ENCODE measurements around the gene RASGEF1C.

RASGEF1C gene

DNA sequence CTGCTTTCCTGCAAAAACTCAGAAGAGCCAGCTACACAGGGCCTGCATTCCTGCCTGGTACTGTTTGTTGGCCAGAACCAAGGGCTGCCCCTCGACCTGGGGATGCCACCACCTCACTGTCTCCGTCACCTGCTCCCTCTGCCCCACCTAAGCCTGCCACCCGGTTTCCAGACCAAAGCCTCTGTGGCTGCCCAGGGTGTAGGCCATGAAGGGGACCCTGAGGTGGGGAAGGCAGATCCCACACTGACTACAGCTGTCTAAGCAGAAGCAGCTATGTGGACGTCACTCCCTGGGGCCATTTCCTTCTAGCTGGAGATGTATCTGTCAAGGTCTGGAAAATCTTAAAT lies 35.8 kb downstream of the RASGEF1C start:
- H3K4me2 ChIP-seq (ENCODE audit: low read depth, low read length, poor library complexity, severe bottlenecking), result no peak overlapping the region
- H3K36me3 ChIP-seq (ENCODE audit: insufficient read depth, low read length), result no peaks in the 10 kb centered on the region
- no peaks in the 10 kb centered on the region for H3K9me2 ChIP-seq (replicated peaks; ENCODE audit: low read depth, low read length)
- H3K27me3 ChIP-seq (ENCODE audit: insufficient read depth, low read length, poor library complexity, severe bottlenecking), result no peaks in the 10 kb centered on the region
- no peak overlapping the region for H3K9ac ChIP-seq (ENCODE audit: low read depth, low read length, poor library complexity, severe bottlenecking)
- no peaks in the 10 kb centered on the region for H3F3A ChIP-seq (ENCODE audit: low read depth)
- H3K9me3 ChIP-seq (ENCODE audit: insufficient read depth, low read depth, low read length), result no peaks in the 10 kb centered on the region
- H4K20me1 ChIP-seq (ENCODE audit: insufficient read depth, low read length, poor library complexity, severe bottlenecking), result no peaks in the 10 kb centered on the region
- H3K4me3 ChIP-seq (ENCODE audit: low read length, poor library complexity, severe bottlenecking), result no peak overlapping the region
- H3K4me1 ChIP-seq (ENCODE audit: insufficient read depth, low read length, poor library complexity, severe bottlenecking), result no peaks in the 10 kb centered on the region
- no peak overlapping the region for H2AFZ ChIP-seq (ENCODE audit: low read length)
- TF ChIP-seq EZH2phosphoT487 (IDR thresholded peaks at IDR 0.05; ENCODE audit: borderline replicate concordance), result no peak
- TF ChIP-seq, protein P1, sequence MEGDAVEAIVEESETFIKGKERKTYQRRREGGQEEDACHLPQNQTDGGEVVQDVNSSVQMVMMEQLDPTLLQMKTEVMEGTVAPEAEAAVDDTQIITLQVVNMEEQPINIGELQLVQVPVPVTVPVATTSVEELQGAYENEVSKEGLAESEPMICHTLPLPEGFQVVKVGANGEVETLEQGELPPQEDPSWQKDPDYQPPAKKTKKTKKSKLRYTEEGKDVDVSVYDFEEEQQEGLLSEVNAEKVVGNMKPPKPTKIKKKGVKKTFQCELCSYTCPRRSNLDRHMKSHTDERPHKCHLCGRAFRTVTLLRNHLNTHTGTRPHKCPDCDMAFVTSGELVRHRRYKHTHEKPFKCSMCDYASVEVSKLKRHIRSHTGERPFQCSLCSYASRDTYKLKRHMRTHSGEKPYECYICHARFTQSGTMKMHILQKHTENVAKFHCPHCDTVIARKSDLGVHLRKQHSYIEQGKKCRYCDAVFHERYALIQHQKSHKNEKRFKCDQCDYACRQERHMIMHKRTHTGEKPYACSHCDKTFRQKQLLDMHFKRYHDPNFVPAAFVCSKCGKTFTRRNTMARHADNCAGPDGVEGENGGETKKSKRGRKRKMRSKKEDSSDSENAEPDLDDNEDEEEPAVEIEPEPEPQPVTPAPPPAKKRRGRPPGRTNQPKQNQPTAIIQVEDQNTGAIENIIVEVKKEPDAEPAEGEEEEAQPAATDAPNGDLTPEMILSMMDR (conservative IDR thresholded peaks at IDR 0.05; ENCODE audit: low read length), result no peak
- no peaks in the 10 kb centered on the region for H3K79me2 ChIP-seq (ENCODE audit: insufficient read depth, low read length)

DNA sequence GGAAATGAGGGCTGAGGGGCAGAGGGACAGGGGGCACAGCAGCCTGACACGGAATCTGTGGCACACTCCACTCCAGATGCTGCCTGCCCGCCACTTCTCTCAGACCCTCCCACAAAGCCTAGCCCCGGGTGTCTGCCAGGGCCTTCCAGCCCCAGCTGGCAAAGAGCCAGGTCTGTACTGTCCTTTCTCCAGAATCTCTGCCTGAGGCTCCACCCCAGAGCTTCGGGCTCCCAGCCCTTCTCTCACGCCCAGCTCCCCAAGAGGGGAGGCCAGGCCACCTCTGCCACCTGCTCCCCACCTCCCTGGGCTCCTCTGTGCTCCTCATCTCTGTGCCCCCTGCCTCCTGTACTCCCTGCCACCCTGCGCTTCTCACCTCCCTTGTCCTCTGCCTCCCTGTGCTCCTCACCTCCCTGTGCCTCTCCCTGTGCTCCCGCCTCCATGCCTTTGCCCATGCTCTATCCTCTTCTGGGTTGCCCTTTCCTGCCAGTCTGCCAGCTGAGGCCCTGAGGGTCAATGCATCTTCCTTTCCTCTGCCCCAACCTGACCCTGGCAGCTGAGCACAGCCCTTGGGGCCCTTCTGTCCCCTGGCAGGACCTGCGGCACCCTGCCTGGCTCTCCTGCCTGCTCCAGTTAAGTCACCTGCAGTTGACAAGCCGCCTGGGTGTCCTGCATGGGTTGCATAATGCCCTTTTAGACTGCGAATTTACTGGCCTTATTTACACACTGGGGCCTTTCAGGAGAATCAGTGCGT lies 36.4 kb downstream of the RASGEF1C start:
- Histone ChIP-seq H2AFZ (ENCODE audit: low read length) (no peak overlapping the region), H3K9me2 (replicated peaks; ENCODE audit: low read depth, low read length) (no peaks in the 10 kb centered on the region), H3K4me2 (ENCODE audit: low read depth, low read length, poor library complexity, severe bottlenecking) (no peak overlapping the region), H3K9me3 (ENCODE audit: insufficient read depth, low read depth, low read length) (no peaks in the 10 kb centered on the region), H3K79me2 (ENCODE audit: insufficient read depth, low read length) (no peaks in the 10 kb centered on the region), H3K27me3 (ENCODE audit: insufficient read depth, low read length, poor library complexity, severe bottlenecking) (no peaks in the 10 kb centered on the region), H4K20me1 (ENCODE audit: insufficient read depth, low read length, poor library complexity, severe bottlenecking) (no peaks in the 10 kb centered on the region), H3K9ac (ENCODE audit: low read depth, low read length, poor library complexity, severe bottlenecking) (no peak overlapping the region), H3K4me3 (ENCODE audit: low read length, poor library complexity, severe bottlenecking) (no peak overlapping the region), H3K36me3 (ENCODE audit: insufficient read depth, low read length) (no peaks in the 10 kb centered on the region), H3F3A (ENCODE audit: low read depth) (no peaks in the 10 kb centered on the region), H3K4me1 (ENCODE audit: insufficient read depth, low read length, poor library complexity, severe bottlenecking) (no peaks in the 10 kb centered on the region)
- TF ChIP-seq EZH2phosphoT487 (IDR thresholded peaks at IDR 0.05; ENCODE audit: borderline replicate concordance), result no peak
- TF ChIP-seq, protein P1 (conservative IDR thresholded peaks at IDR 0.05; ENCODE audit: low read length), result no peak

DNA sequence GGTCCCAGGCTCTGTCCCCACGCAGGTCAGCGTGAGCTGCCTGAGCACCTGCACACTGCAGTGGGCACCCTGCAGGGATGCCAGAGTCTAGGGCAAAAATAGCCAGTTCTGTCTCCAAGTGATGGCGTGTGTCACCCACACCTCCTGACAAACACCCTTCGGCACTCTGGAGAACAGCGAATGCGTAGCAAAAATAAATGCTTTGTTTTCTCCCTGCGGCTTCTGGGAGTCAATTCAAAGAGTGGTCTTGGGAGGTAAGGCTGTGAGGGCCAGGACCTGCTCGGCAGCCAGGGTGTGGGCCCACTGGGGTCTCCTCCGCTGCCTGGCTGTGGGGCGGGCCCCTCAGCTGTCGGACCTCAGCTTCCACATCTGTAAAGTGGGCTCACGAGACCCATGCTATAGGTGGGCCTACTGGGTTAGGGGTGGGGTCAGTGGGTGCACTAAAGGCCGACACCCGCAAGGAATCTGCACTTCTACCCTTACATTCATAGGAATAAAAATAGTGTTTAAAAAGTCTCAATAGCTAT lies 37.4 kb downstream of the RASGEF1C start:
- no peak overlapping the region for H3K4me3 ChIP-seq (ENCODE audit: low read length, poor library complexity, severe bottlenecking)
- no peak overlapping the region for H3K4me2 ChIP-seq (ENCODE audit: low read depth, low read length, poor library complexity, severe bottlenecking)
- no peaks in the 10 kb centered on the region for H3K79me2 ChIP-seq (ENCODE audit: insufficient read depth, low read length)
- no peak overlapping the region for H3K9ac ChIP-seq (ENCODE audit: low read depth, low read length, poor library complexity, severe bottlenecking)
- H3K4me1 ChIP-seq (ENCODE audit: insufficient read depth, low read length, poor library complexity, severe bottlenecking), result no peaks in the 10 kb centered on the region
- H2AFZ ChIP-seq (ENCODE audit: low read length), result no peak overlapping the region
- no peaks in the 10 kb centered on the region for H3K36me3 ChIP-seq (ENCODE audit: insufficient read depth, low read length)
- no peaks in the 10 kb centered on the region for H4K20me1 ChIP-seq (ENCODE audit: insufficient read depth, low read length, poor library complexity, severe bottlenecking)
- H3K9me3 ChIP-seq (ENCODE audit: insufficient read depth, low read depth, low read length), result no peaks in the 10 kb centered on the region
- TF ChIP-seq EZH2phosphoT487 (IDR thresholded peaks at IDR 0.05; ENCODE audit: borderline replicate concordance), result no peak
- TF ChIP-seq, protein P1 (conservative IDR thresholded peaks at IDR 0.05; ENCODE audit: low read length), result no peak
- no peaks in the 10 kb centered on the region for H3K27me3 ChIP-seq (ENCODE audit: insufficient read depth, low read length, poor library complexity, severe bottlenecking)
- H3K9me2 ChIP-seq (replicated peaks; ENCODE audit: low read depth, low read length), result no peaks in the 10 kb centered on the region
- H3F3A ChIP-seq (ENCODE audit: low read depth), result no peaks in the 10 kb centered on the region
